ENCODE results near the gene PNMA8A. TPM values are rescaled to one million over a fixed set of nuclear protein-coding genes. Genes with fewer than 3 reads are reported as not detected.

Gene PNMA8A
- total RNA-seq, 2 donors from 2014 or later = 4.6 to 7.8 TPM

- no peak for DNase-seq (ENCODE audit: low spot score)
- intact Hi-C loops (cut with DNase I) = no loop called here
These were observed 4.6 kb upstream of the PNMA8A start for GRCh38 chr19:46475986-46476385.

GRCh38 chr19:46474211-46474610, 2.8 kb upstream of the PNMA8A start:
- intact Hi-C loops (cut with DNase I) = no loop called here
- no peak for DNase-seq (ENCODE audit: low spot score)

GRCh38 chr19:46472592-46472991, 1.2 kb upstream of the PNMA8A start:
- DNase-seq (ENCODE audit: low spot score) = no peak
- intact Hi-C loops (cut with DNase I) = no loop called here

- DNase-seq (ENCODE audit: low spot score) = no peak
- intact Hi-C loops (cut with DNase I) = no loop called here
These were observed 614 bp upstream of the PNMA8A start for GRCh38 chr19:46471811-46472543.

DNA sequence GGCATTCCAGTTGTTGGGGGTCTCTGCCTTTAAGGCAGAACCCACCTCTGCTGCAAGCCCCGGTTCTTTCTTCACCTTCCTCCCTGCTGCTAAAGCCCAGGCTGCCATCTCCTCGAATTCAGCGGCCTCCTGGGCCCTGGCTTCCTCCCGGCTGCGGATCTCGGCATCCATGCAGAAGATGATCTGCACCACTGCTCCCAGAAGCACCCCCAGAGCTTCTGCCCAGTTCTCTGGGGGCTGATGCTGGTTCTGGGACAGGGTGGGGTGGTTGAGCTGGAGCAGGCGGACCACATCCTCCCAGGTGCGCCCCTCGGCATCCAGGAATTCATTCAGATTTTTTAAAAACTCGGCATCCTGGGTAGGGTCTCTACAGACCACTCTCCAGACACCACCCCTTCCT, 987 bp downstream of the PNMA8A start:
- intact Hi-C loops (cut with DNase I) = no loop called here
- DNase-seq (ENCODE audit: low spot score) = no peak

- no peak for DNase-seq (ENCODE audit: low spot score)
- intact Hi-C loops (cut with DNase I) = no loop called here
These were observed 1.7 kb downstream of the PNMA8A start for GRCh38 chr19:46469541-46470185.

DNA sequence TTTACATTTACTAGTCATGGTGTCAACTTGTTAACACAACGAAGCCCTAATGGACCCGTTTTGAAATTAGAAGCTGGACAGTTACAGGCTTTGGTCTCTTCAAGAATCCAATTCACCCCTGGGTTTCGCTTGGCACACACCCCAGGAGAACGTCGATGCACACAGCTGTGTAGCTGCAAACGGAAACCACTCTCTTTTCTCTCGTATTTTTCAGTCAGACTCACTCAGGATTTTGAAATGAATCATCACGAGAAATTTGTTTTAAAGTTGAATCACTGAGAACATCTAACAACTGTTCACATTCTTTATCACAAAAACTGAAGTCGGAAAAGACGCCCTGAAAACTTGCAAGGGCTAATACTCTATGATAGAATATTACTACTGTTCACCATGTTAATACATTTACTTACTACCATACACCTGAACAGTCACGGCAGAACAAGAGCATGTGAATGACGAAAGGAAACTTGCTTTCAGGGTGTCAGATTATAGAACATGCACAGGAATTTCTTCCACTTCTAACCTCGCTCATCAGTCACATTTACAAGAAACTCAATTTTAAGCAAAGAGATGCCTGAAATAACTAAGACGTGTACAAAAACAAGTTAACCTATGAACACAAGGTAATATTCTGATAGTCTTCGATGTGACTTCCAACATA, 4.7 kb downstream of the PNMA8A start:
- intact Hi-C loops (cut with DNase I) = no loop called here

DNA sequence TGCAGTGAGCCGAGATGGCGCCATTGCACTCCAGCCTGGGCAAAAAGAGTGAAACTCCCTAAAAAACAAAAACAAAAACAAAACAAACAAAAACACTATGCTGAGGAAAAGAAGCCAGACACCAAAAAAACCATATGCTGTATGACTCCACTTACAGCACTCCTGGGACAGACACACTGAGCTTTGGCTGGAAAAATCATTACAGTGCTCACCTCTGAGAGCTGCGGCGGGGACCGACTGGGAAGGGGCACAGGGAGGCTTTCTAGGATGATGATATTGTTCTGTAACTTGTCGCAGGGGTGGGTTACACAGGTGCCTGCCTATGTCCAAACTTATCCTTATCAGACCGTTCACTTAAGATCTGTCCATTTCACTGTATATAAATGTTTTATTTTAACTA, 7.8 kb downstream of the PNMA8A start:
- intact Hi-C loops (cut with DNase I) = no loop called here
- DNase-seq (ENCODE audit: low spot score) = no peak

More for the DNA sequence above, 4.7 kb downstream of the PNMA8A start:
- no peak for DNase-seq (ENCODE audit: low spot score)

GRCh38 chr19:46461537-46461936, 9.8 kb downstream of the PNMA8A start:
- no peak for DNase-seq (ENCODE audit: low spot score)
- intact Hi-C loops (cut with DNase I) = no loop called here

DNA sequence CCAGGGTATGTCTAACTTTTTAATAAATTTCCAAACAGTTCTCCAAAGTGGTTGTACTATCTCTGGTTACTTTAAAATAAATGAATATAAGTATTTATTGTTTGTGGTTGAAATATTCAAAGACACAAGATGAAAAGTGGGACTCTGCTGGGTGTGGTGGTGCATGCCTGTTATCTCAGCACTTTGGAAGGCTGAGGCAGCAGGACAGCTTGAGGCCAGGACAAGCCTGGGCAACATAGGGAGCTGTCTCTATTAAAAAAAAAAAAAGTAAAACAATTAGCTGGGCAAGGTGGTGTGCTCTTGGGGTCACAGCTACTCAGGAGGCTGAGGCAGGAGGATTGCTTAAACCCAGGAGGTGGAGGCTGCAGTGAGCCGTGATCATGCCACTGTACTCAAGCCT, 10.4 kb downstream of the PNMA8A start:
- DNase-seq (ENCODE audit: low spot score) = no peak
- intact Hi-C loops (cut with DNase I) = no loop called here

DNA sequence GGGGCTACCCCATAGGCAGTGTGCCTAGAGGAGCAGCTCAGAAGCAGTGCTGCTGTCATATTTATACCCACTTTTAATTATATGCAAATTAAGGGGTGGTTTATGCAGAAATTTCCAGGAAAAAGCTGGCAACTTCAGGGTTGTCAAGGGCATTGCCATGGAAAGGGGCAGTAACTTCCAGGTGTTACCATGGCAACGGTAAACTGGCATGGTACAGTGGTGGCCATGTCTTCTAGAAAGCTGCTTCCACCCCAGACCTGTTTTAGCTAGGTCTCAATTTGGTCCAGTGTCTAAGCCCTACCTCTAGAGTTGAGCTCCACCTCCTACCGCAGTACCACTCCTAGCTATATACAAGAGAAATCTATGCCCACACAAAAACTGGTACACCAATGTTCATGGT, 11.3 kb downstream of the PNMA8A start:
- intact Hi-C loops (cut with DNase I) = no loop called here
- DNase-seq (ENCODE audit: low spot score) = no peak

- DNase-seq (ENCODE audit: low spot score) = no peak
- intact Hi-C loops (cut with DNase I) = no loop called here
These were observed 14.4 kb downstream of the PNMA8A start for GRCh38 chr19:46456930-46457329.

DNA sequence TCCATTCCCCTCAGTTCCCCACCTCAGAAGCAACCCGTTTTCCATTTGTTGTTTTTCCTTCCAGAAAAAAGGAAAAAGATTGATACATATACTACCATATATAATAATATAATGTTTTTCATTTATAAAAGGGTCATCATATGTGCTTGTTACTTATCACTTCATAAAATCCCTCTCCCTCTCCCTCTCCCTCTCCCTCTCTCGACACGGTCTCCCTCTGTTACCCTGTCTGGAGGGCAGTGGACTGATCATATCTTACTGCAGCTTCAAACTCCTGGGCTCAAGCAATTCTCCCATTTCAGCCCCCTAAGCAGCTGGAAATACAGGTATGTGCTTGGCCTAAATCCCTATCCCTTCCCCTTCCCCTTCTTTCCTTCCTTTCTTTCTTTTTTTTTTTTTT, 17.1 kb downstream of the PNMA8A start:
- intact Hi-C loops (cut with DNase I) = no loop called here
- DNase-seq (ENCODE audit: low spot score) = no peak

DNA sequence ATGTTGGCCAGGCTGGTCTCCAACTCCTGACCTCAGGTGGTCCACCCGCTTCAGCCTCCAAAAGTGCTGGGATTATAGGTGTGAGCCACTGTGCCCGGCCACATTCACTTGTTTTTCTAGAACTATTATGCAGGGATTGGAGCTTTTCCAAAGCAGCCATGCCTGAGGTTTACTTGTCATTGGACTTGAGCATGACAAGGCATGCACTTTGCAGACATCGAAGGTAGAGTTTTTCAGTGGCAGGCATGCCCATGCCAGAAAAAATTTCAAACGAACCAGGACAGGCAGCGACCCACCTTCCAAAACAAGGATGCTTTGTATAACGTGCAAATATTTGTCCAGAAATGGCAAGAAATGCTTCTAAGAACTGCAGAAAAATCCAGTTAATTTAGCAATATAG, 17.7 kb downstream of the PNMA8A start:
- intact Hi-C loops (cut with DNase I) = no loop called here
- no peak for DNase-seq (ENCODE audit: low spot score)

DNA sequence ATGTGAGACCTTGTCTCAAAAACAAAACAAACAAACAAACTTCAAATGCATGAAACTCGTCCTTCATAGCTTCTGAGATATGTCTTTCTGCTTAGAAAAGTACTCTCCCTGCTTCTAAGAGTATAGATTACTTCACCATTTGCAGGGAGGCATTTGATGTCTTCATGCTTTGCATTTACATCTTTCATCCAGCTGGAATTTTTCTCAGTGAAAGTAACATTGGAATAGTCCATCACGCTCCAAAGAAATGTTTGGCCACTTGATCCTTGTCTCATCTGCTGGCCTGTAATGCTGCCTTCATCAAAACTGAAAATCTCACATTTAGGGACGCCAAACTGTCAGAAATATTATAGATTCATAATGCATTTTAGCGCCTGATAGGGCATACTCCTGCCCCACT, 19.2 kb downstream of the PNMA8A start:
- intact Hi-C loops (cut with DNase I) = no loop called here
- no peak for DNase-seq (ENCODE audit: low spot score)

DNA sequence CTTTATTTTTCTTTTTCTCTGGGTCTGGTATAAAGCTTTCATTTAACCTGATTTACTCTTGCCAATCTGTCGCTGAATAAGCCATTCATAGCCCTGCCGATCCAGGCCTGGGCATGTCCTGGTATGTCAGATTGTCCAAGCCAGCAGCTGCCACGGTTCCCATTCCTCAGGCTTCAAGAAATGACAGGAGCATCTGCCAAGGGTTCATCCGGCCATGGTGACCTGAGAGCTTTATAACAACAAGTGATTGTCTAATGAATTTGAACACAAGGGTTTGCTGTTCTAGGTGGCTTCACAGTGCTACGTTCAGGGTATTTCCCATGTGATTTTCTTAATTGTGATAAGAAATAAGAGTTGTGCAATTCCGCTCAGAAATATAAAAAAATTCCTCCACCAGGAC, 20.0 kb downstream of the PNMA8A start:
- intact Hi-C loops (cut with DNase I) = no loop called here
- no peak for DNase-seq (ENCODE audit: low spot score)

DNA sequence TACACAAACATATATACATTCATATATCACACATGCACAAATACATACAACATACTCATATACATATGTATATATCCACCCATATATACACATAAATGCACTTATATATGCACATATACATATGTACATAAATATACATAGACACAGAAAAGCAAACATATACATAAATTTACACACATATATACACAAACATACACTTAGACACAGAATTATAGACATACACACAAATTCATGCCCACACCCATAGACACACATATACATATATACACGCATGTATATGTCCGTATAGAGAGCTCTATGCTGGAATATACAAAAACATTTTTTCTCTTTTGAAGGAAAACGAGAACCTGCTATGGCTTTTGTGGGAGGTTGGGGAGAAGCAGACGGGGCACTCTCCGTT, 20.6 kb downstream of the PNMA8A start:
- DNase-seq (ENCODE audit: low spot score) = no peak
- intact Hi-C loops (cut with DNase I) = loop anchor here in 1 of 2 donors (1.0 kb wide), 1 partner anchor 38 kb away; no protein-coding TSS in a partner anchor

DNA sequence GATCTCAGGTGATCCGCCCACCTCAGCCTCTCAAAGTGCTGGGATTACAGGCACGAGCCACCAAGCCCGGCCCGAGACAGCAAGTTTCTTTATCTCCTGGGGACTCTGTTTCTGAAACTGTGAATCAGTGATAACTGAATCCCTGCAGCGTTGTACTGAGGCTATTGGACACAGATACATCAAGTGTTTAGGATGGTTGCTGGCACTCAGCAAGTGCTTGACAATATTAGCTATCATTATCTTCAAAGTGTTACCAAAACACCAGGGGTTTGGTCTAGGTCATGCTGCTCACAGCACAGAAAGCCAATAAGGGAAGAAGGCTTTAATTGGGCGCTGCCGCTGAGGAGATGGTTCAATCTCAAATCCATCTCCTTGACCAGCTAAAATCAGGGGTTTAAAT, 22.1 kb downstream of the PNMA8A start:
- intact Hi-C loops (cut with DNase I) = no loop called here
- no peak for DNase-seq (ENCODE audit: low spot score)

DNA sequence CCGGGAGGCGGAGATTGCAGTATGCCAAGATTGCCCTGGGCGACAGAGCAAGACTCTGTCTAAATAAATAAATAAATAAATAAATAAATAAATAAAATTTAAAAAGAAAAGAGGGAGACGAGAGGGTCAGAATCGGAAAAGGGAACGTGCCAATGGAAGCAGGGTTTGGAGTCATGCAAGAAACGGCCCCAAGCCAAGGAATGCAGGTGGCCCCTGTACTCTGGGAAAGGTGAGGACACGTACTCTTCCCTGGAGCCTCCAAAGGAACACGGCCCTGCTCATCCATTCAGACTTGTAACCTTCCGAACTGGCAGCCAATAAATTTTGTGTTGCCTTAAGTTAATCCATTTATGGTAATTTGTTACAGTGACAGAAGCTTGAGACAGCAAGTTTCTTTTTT, 22.8 kb downstream of the PNMA8A start:
- intact Hi-C loops (cut with DNase I) = no loop called here
- DNase-seq (ENCODE audit: low spot score) = no peak

GRCh38 chr19:46447824-46448223, 23.5 kb downstream of the PNMA8A start:
- DNase-seq (ENCODE audit: low spot score) = no peak
- intact Hi-C loops (cut with DNase I) = no loop called here

- DNase-seq (ENCODE audit: low spot score) = no peak
- intact Hi-C loops (cut with DNase I) = no loop called here
These were observed 24.4 kb downstream of the PNMA8A start for GRCh38 chr19:46447006-46447405.
